Dendritic cell treated with granulocyte-macrophage colony-stimulating factor and Interleukin-4, amounts not matched to agents 40 ng/mL and 50 ng/mL, for 4 days (primary cell): ENCODE measurements around the gene SLC9B2.

ENCODE experiments used
- H3K27ac Mint-ChIP-seq: one replicate; pipeline ENCODE4 v1.8.0; 2022; ENCODE audit warnings: mild to moderate bottlenecking, mixed read lengths
- H3K27me3 Mint-ChIP-seq: one replicate; pipeline ENCODE4 v1.8.0; 2022; ENCODE audit warnings: mild to moderate bottlenecking, mixed read lengths
- H3K36me3 Mint-ChIP-seq: one replicate; pipeline ENCODE4 v1.8.0; 2022; ENCODE audit warnings: low read depth, mixed read lengths
- H3K4me1 Mint-ChIP-seq: one replicate; pipeline ENCODE4 v1.8.0; 2022; ENCODE audit warnings: low read depth, mixed read lengths
- H3K4me3 Mint-ChIP-seq: one replicate; pipeline ENCODE4 v1.8.0; 2022; ENCODE audit warnings: mild to moderate bottlenecking, moderate library complexity, mixed read lengths
- H3K9me3 Mint-ChIP-seq: one replicate; pipeline ENCODE4 v1.8.0; 2022; ENCODE audit warnings: mixed read lengths
- intact Hi-C: fragments of 100-400 bp; cut with micrococcal nuclease; formaldehyde crosslinking; loops from one replicate; pipeline ENCODE4 v1.15.0; 2022

SLC9B2 gene, protein sequence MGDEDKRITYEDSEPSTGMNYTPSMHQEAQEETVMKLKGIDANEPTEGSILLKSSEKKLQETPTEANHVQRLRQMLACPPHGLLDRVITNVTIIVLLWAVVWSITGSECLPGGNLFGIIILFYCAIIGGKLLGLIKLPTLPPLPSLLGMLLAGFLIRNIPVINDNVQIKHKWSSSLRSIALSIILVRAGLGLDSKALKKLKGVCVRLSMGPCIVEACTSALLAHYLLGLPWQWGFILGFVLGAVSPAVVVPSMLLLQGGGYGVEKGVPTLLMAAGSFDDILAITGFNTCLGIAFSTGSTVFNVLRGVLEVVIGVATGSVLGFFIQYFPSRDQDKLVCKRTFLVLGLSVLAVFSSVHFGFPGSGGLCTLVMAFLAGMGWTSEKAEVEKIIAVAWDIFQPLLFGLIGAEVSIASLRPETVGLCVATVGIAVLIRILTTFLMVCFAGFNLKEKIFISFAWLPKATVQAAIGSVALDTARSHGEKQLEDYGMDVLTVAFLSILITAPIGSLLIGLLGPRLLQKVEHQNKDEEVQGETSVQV

DNA sequence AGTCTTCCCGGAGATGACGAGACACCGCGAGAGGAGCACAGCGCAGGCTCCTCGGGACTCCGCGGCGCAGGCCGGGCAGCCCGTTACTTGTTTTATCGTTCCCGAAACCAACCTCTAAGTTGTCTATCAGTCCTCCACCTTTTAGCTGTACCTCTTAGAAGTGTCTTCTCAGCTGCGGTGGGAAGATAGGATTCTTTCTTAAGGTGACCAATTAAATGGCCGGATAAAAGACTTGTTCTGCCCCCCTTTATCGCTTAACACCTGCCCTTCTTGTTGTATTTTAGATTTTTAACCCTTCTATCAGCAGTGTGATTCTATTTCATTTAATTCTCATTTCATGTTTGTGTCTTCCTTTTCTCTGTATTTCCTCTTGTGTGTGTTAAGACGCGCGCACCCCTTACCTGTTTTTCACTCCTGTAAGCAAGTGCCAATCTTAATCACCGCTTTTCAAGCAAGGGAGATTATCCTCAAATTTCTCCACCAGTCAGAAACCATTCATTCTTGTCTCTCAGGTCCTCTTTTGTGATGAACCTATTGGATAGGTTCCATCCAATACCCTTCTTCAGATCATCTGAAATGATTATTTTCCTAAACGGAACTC is at the start of gene SLC9B2:
Gene SLC9B2, minus strand, starts transcription at position 15 of the 601 bp plus-strand sequence. CDS start 9,211 bp downstream, outside the sequence.
- Mint-ChIP-seq H3K4me3 (peak within 1 kb of the TSS; percentile 78), H3K9me3 (no peaks in the 10 kb centered on the region), H3K4me1 (peaks cover 26% of the 10 kb centered on the region), H3K27me3 (peaks cover 20% of the 10 kb centered on the region), H3K36me3 (no peaks in the 10 kb centered on the region), H3K27ac (peak within 1 kb of the TSS; percentile 66)
- intact Hi-C loops: no loop called here

DNA sequence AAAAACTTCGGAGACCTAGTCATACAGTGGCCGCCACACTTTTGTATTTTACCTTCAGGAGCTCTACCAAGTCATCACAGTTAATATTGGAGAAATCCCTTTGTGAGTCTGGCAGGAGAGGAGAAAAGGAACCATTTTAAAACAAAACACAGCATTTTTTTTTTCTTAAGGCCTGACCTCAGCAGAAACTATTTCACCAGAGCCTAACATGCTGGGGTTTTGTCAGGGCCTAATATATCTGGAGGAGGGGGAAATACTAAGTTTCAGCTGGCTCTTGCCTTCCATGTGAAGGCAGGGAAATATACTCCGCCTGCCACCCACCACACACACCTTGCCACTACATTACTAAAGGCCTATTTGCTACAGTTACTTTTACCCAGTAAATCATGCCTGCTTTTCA is 49.6 kb upstream of the SLC9B2 start:
- intact Hi-C loops: no loop called here
- H3K4me1 Mint-ChIP-seq: no peaks in the 10 kb centered on the region
- H3K9me3 Mint-ChIP-seq: peaks cover 17% of the 10 kb centered on the region
- no peak overlapping the region for H3K4me3 Mint-ChIP-seq
- no peaks in the 10 kb centered on the region for H3K27me3 Mint-ChIP-seq
- peak overlapping the region; percentile 63 for H3K27ac Mint-ChIP-seq
- peaks cover 35% of the 10 kb centered on the region for H3K36me3 Mint-ChIP-seq

DNA sequence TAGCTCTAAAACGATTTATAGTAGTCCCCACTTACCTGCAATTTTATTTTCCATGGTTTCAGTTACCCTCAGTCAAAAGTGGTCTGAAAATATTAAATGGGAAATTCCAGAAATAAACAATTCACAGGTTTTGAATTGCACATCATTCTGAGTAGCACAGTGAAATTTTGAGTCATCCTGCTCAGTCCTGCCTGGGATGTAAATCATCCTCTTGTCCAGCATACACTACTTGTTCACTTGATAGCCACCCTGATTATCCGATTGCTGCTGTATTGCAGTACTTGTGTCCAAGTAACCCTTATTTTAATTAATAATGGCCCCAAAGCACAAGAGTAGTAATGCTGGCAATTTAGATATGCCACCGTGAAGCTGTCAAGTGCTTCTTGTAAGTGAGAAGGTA is 46.6 kb upstream of the SLC9B2 start:
- Mint-ChIP-seq H3K4me1 (no peaks in the 10 kb centered on the region), H3K4me3 (no peak overlapping the region)

DNA sequence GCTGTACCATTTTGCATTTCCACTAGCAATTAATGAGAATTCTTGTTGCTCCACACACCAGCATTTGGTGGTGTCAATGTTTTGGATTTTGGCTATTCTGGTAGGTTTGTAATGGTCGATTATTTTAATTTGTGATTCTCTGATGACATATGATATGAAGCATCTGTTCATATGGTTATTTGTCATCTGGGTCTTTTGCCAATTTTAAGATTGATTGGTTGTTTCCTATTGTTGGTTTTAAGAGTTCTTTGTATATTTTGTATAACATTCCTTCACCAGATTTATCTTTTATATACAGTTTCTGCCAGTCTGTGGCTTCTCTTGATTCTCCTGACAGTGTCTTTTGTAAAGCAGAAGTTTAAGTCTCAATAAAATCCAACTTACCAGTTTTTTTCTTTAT is 41.6 kb upstream of the SLC9B2 start:
- no peak overlapping the region for H3K27ac Mint-ChIP-seq
- no peaks in the 10 kb centered on the region for H3K9me3 Mint-ChIP-seq
- no peaks in the 10 kb centered on the region for H3K4me1 Mint-ChIP-seq
- no peaks in the 10 kb centered on the region for H3K27me3 Mint-ChIP-seq
- intact Hi-C loops: no loop called here
- no peak overlapping the region for H3K4me3 Mint-ChIP-seq
- H3K36me3 Mint-ChIP-seq: peaks cover 12% of the 10 kb centered on the region

More for the DNA sequence above, 46.6 kb upstream of the SLC9B2 start:
- intact Hi-C loops: no loop called here
- Mint-ChIP-seq H3K36me3 (peaks cover 29% of the 10 kb centered on the region), H3K27me3 (no peaks in the 10 kb centered on the region), H3K27ac (no peak overlapping the region), H3K9me3 (peaks cover 6% of the 10 kb centered on the region)

DNA sequence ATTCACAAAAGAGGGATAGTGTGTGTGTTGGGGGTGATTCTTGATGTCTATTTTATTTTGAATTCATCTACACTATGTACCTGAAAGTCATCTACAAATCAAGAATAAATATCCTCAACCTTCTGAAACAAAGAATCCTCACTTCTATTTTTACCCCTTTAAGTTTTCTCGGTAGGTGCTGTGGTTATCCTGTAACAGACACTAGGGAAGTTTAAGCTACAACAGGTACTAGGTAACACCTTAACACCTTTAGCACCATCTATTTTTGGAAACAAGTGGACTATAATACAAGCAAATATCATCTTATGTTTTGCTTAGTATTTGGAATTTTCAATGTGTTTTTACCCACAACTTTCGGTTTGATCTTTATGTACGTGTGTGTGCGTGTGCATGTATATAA is 35.0 kb upstream of the SLC9B2 start:
- intact Hi-C loops: no loop called here
- no peaks in the 10 kb centered on the region for H3K4me1 Mint-ChIP-seq
- H3K27ac Mint-ChIP-seq: no peak overlapping the region
- H3K27me3 Mint-ChIP-seq: no peaks in the 10 kb centered on the region
- no peak overlapping the region for H3K4me3 Mint-ChIP-seq
- H3K36me3 Mint-ChIP-seq: peaks cover 9% of the 10 kb centered on the region
- no peaks in the 10 kb centered on the region for H3K9me3 Mint-ChIP-seq

DNA sequence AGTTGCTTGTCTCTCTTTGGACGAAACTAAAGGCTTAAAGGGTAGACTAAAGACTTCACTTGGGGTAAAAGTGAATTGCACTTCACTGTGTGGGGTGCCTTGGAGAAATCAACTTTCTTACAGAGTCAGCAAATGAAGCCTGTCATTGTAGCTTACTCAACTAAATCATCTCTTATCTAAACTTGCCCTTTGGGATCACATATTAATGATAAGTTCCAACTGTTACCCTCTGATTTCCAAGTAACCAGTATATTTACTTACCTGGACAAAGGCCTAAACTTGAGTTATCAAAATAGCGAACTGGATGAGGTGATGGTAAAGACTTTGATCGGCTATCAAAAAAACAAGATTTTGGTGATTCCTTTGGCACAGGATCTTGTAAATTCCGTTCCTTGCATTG is 32.0 kb upstream of the SLC9B2 start:
- H3K36me3 Mint-ChIP-seq: peaks cover 14% of the 10 kb centered on the region
- H3K4me1 Mint-ChIP-seq: no peaks in the 10 kb centered on the region
- no peaks in the 10 kb centered on the region for H3K27me3 Mint-ChIP-seq
- H3K4me3 Mint-ChIP-seq: no peak overlapping the region
- intact Hi-C loops: no loop called here
- no peaks in the 10 kb centered on the region for H3K9me3 Mint-ChIP-seq
- no peak overlapping the region for H3K27ac Mint-ChIP-seq

DNA sequence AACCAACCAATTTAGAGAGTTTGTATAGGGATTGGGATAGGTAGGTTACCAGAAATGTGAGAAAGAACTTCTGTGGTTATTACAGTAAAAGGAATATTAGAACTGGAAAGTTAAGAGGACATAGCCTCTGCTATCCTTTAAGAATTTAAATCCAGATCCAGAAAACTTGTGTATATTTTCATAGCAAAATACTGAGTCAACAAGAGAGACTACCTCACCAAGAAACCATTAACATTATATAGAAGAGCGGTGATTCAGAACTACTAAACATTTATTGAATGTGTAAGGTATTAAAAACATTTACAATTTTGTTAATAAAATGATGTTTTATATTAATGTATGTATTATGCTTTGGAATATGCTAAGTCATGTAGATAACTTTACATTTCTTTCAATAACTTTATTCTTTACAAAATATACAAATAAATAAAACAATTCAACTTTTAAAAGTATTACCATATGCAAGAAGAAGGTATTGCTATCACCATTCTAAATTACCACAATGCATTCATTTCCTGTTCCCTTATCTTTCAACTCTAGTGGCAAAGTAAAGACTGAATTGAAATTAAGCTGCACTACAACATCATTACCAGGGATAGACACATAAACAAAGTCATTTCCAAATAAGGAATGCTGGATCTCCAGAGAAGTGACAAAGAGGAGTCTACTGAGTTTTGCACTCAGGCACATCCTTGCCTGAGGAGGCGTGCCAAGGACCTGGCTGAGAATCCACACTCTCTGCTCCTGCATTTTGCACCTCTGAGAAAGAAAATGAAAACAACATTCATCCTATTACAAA is 29.2 kb upstream of the SLC9B2 start:
- intact Hi-C loops: no loop called here
- Mint-ChIP-seq H3K9me3 (no peaks in the 10 kb centered on the region), H3K4me3 (no peak overlapping the region), H3K4me1 (no peaks in the 10 kb centered on the region), H3K36me3 (peaks cover 14% of the 10 kb centered on the region), H3K27ac (no peak overlapping the region), H3K27me3 (no peaks in the 10 kb centered on the region)

DNA sequence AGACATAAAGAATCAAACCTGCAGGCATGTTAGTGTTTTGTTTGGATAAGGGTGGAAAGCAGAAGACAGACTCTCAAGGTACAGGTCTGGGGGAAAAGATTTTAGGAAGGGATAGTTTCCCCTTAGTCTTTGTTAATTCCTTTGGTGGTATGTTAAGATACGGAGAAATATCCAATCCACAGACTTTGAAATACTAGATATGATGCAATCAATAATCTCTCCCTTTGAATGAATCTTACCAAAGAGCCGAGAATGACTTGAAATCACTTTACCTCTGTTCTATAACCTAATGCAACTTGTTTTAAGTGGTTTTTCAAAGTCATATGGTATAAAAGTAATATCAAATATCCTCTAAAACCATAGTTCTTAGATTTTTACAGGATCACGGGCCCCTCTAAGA is 28.3 kb upstream of the SLC9B2 start:
- Mint-ChIP-seq H3K36me3 (peaks cover 14% of the 10 kb centered on the region), H3K4me1 (no peaks in the 10 kb centered on the region), H3K27me3 (no peaks in the 10 kb centered on the region), H3K27ac (no peak overlapping the region), H3K4me3 (no peak overlapping the region), H3K9me3 (no peaks in the 10 kb centered on the region)
- intact Hi-C loops: no loop called here

DNA sequence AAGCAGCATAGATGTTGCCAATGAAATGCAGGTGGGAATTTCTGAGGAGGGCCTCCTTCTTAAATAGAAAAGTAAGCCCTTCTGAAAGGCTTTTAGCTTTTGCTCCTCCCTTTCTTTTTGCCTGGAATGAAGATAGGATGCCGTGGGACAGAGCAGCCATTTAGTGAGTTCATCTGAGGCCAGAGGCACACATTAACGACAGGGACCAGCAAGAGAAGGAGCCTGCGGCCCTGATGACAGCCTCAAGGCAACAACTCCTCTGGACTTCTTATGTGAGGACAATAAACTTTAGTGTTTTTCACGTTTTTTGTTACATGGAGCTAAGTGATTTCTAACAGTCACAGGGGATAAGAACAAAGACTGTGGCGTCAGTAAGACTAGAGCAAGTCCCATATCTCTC is 24.1 kb upstream of the SLC9B2 start:
- intact Hi-C loops: no loop called here
- H3K4me1 Mint-ChIP-seq: peaks cover 6% of the 10 kb centered on the region
- no peak overlapping the region for H3K4me3 Mint-ChIP-seq

DNA sequence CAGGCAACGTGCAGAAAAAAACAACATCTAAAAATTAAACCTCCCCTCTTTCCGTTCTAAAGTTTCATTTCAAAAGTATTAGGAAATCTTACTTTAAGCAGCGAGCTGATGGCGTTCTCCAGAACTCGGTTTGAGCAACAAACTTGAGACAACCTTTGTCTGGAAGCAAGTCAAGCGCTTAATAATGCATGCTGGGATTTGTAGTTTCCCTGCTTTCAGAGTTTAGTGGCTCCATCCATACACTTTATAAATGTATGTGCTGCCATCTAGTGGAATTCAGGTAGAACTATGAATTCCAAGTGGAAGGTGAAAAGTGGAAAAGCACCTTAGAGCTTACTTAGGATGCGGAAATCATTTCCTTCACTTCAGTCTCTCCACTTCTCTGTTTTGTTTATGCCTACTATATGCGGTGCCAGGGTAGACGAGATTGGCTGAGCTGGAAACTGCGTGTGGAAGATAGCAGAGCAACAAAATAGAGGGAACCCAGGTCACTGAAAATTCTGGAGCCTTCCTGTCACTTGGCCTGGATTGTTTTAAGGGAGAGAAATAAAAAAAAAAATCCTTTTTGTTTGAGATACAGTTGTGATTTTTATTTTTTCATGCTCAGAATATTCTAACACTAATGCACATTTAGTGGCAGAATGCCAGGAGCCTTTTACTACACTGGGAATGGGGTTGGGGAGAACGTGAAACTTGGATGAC is 23.3 kb upstream of the SLC9B2 start, which contains the start of gene BDH2:
Gene BDH2, minus strand, starts transcription at position 144 of the 702 bp plus-strand sequence. CDS start 3,580 bp downstream, outside the sequence.
- Mint-ChIP-seq H3K36me3 (no peaks in the 10 kb centered on the region), H3K4me1 (peaks cover 6% of the 10 kb centered on the region), H3K9me3 (no peaks in the 10 kb centered on the region), H3K4me3 (peak within 1 kb of the TSS; percentile 71), H3K27ac (peak within 1 kb of the TSS; percentile 78), H3K27me3 (no peaks in the 10 kb centered on the region)
- intact Hi-C loops: loop anchor here (10.0 kb wide), 1 partner anchor 475 kb away; no protein-coding TSS in a partner anchor

More for the DNA sequence above, 24.1 kb upstream of the SLC9B2 start:
- H3K27ac Mint-ChIP-seq: no peak overlapping the region
- no peaks in the 10 kb centered on the region for H3K9me3 Mint-ChIP-seq
- no peaks in the 10 kb centered on the region for H3K27me3 Mint-ChIP-seq
- no peaks in the 10 kb centered on the region for H3K36me3 Mint-ChIP-seq

DNA sequence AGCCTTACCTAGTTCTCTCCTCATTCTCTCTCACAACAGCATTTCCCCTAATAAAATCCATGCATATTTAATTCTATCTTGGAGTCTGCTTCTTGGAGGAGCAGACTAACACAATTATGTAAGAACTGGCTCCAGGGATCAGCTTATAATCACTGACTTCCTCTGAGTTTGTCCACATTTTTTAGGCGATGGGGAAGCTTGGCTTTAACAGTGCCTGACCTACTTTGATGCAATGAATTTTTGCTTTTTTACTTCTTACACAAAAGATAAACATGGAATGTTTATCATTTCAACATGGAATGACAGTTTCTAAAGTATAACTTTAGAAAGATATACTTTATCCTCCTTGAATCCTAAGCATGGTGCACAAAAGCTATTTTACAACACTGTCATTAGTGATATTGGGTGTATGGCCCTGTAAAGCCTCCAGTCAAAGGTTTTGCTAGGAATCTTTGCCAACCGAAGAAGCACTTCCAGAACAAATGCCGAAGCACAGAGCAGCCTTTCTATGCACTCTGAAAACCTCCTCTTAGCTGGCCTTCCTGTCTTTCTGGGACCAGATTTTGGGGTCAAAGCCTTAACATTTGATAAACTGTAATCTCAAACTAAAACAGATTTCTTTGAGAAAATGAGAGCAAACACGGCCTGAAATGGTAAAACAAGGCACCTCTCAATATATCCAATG is 22.3 kb upstream of the SLC9B2 start:
- Mint-ChIP-seq H3K4me1 (peaks cover 6% of the 10 kb centered on the region), H3K27ac (no peak overlapping the region), H3K36me3 (no peaks in the 10 kb centered on the region), H3K27me3 (no peaks in the 10 kb centered on the region), H3K9me3 (no peaks in the 10 kb centered on the region), H3K4me3 (no peak overlapping the region)
- intact Hi-C loops: loop anchor here (10.0 kb wide), 1 partner anchor 474 kb away; no protein-coding TSS in a partner anchor

DNA sequence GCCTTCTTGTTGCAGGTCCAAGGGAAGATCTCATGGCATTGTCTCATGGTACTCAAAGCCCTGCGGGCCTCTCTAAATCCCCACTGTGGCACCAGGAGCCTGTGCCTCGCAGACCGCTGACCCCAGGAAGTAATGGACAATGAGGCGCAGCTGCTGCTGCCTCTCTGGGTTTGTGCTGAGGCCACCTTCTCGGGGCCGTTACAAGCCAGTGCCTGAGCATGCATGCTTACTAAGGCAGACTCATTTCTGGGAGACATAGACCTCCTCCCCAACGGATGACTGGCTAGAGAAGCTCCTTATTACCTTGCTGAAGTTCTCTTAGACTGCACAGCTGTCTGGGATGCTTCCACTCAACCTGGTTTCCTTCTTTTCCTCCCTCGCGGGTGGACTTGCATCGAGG is 21.8 kb upstream of the SLC9B2 start:
- Mint-ChIP-seq H3K4me1 (peaks cover 6% of the 10 kb centered on the region), H3K27ac (no peak overlapping the region), H3K27me3 (no peaks in the 10 kb centered on the region), H3K4me3 (no peak overlapping the region), H3K36me3 (no peaks in the 10 kb centered on the region), H3K9me3 (no peaks in the 10 kb centered on the region)
- intact Hi-C loops: loop anchor here (10.0 kb wide), 1 partner anchor 474 kb away; no protein-coding TSS in a partner anchor

DNA sequence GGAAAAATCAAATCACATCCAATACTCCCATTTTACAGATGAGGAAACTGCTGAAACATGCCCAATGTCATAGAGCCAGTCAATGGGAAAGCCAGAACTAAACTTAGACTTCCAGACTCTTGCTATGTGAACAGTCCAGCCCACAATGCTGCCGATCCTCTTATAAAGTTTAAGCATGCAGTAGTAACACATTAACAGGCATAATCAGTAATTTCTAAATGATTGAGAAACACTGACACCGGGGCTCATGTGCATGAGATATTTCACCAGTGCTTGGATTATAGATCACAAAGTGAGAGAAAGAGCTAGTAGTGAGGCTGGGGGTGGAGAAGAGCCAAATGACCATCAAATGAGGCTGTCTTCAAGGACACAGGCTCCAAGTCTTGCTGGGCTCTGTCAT is 20.6 kb upstream of the SLC9B2 start:
- Mint-ChIP-seq H3K4me1 (peaks cover 6% of the 10 kb centered on the region), H3K36me3 (no peaks in the 10 kb centered on the region), H3K9me3 (no peaks in the 10 kb centered on the region), H3K27me3 (no peaks in the 10 kb centered on the region), H3K4me3 (no peak overlapping the region), H3K27ac (no peak overlapping the region)
- intact Hi-C loops: loop anchor here (10.0 kb wide), 1 partner anchor 472 kb away; no protein-coding TSS in a partner anchor
